ENCODE results near the gene EPB41. TPM values are rescaled to one million over a fixed set of nuclear protein-coding genes. Genes with fewer than 3 reads are reported as not detected.

The EPB41 gene
- total and polyA plus RNA-seq, 4 donors = 10.7 to 189 (median 38.1) TPM

- Histone ChIP-seq H3K4me1 (ENCODE audit: control insufficient read depth in 4 of 4, insufficient read depth in 4 of 4, low read length in 3 of 4) (peaks cover 0 to 7% (median under 1%) of the 10 kb centered on the region in 4 donors), H3K27me3 (ENCODE audit: control insufficient read depth in 4 of 4, insufficient read depth in 4 of 4, low read length in 3 of 4) (no peaks in the 10 kb centered on the region), H3K9ac (ENCODE audit: low read depth in 1 of 2, low read length in 2 of 2) (no peak overlapping the region), H3K9me3 (ENCODE audit: control insufficient read depth in 4 of 4, low read length in 3 of 4) (no peaks in the 10 kb centered on the region), H3K36me3 (ENCODE audit: control insufficient read depth in 4 of 4, insufficient read depth in 3 of 4, low read depth in 1 of 4, low read length in 3 of 4) (no peaks in the 10 kb centered on the region), H3K27ac (ENCODE audit: low read depth in 1 of 2, low read length in 2 of 2) (no peak overlapping the region), H3K4me3 (ENCODE audit: low read depth in 1 of 3, low read length in 3 of 3) (no peak overlapping the region)
- DNase-seq (ENCODE audit: low spot score) = peak; percentile 85
- no peak for TF ChIP-seq RXRA (IDR thresholded peaks at IDR 0.05)
- TF ChIP-seq CTCF (IDR thresholded peaks at IDR 0.05; ENCODE audit: low read depth, low read length, missing input control) = peak; percentile 97
- no peak for TF ChIP-seq REST (IDR thresholded peaks at IDR 0.05)
- TF ChIP-seq MAX (IDR thresholded peaks at IDR 0.05) = no peak
- peak; percentile 55 for TF ChIP-seq YY1 (IDR thresholded peaks at IDR 0.05)
- TF ChIP-seq TAF1 (conservative IDR thresholded peaks at IDR 0.05) = no peak
- no peak for TF ChIP-seq GABPA (IDR thresholded peaks at IDR 0.05 in 1 of 2, conservative IDR thresholded peaks at IDR 0.05 in 1 of 2)
- TF ChIP-seq FOXA2 (IDR thresholded peaks at IDR 0.05) = no peak
- TF ChIP-seq HNF4G (IDR thresholded peaks at IDR 0.05) = no peak
- no peak for TF ChIP-seq JUND (IDR thresholded peaks at IDR 0.05)
- TF ChIP-seq RAD21 (IDR thresholded peaks at IDR 0.05) = peak; percentile 98 to 99
- no peak for TF ChIP-seq SP1 (IDR thresholded peaks at IDR 0.05)
- TF ChIP-seq HNF4A (conservative IDR thresholded peaks at IDR 0.05) = peak in 1 of 2 donors; percentile 8
- WGBS = 18% methylated on average over 18 of the region's 18 CpGs
Measured at GRCh38 chr1:28877132-28877781, 37.1 kb upstream of the EPB41 start.

GRCh38 chr1:28878796-28879195 lies 35.6 kb upstream of the EPB41 start:
- TF ChIP-seq ZBTB33 (IDR thresholded peaks at IDR 0.05) (no peak), NR2F2 (IDR thresholded peaks at IDR 0.05) (no peak), EGR1 (IDR thresholded peaks at IDR 0.05; ENCODE audit: low read depth in 2 of 2) (no peak), YY1 (IDR thresholded peaks at IDR 0.05) (no peak), GABPA (IDR thresholded peaks at IDR 0.05 in 1 of 2, conservative IDR thresholded peaks at IDR 0.05 in 1 of 2) (no peak), MAX (IDR thresholded peaks at IDR 0.05) (no peak), CTCF (IDR thresholded peaks at IDR 0.05; ENCODE audit: low read depth, low read length, missing input control) (no peak), FOXA2 (IDR thresholded peaks at IDR 0.05) (no peak), RAD21 (IDR thresholded peaks at IDR 0.05) (no peak), ATF3 (IDR thresholded peaks at IDR 0.05) (no peak), TAF1 (conservative IDR thresholded peaks at IDR 0.05) (no peak), JUND (IDR thresholded peaks at IDR 0.05) (no peak), FOXA1 (IDR thresholded peaks at IDR 0.05) (no peak), HNF4G (IDR thresholded peaks at IDR 0.05) (no peak), SP1 (IDR thresholded peaks at IDR 0.05) (no peak), RXRA (IDR thresholded peaks at IDR 0.05) (no peak)
- 92% methylated on average over 4 of the region's 4 CpGs for WGBS
- Histone ChIP-seq H3K27ac (ENCODE audit: low read depth in 1 of 2, low read length in 2 of 2) (no peak overlapping the region), H3K4me3 (ENCODE audit: low read depth in 1 of 3, low read length in 3 of 3) (no peak overlapping the region), H3K9ac (ENCODE audit: low read depth in 1 of 2, low read length in 2 of 2) (no peak overlapping the region), H3K4me1 (ENCODE audit: control insufficient read depth in 4 of 4, insufficient read depth in 4 of 4, low read length in 3 of 4) (peaks cover 0 to 7% (median 0%) of the 10 kb centered on the region in 4 donors), H3K9me3 (ENCODE audit: control insufficient read depth in 4 of 4, low read length in 3 of 4) (no peaks in the 10 kb centered on the region), H3K27me3 (ENCODE audit: control insufficient read depth in 4 of 4, insufficient read depth in 4 of 4, low read length in 3 of 4) (no peaks in the 10 kb centered on the region), H3K36me3 (ENCODE audit: control insufficient read depth in 4 of 4, insufficient read depth in 3 of 4, low read depth in 1 of 4, low read length in 3 of 4) (no peaks in the 10 kb centered on the region)
- DNase-seq (ENCODE audit: low spot score) = no peak

Data from liver (tissue), 9 donors.